K562 (cell line): Measurements from ENCODE around the gene SNAPC2. TPM values are rescaled to one million over a fixed set of nuclear protein-coding genes. Genes with fewer than 3 reads are reported as not detected.

ENCODE experiments used
- ATAC-seq: fragments of 200-7000 bp; cut with Tn5 transposase; 3 replicates; pipeline ENCODE4 v1.9.1; 2020; ENCODE audit warnings: moderate library complexity
- BruUV-seq: library from RNA; stranded (reverse); fragments of 400-500 nt; replicated peaks from 2 replicates; lab custom pipeline; 2021; lab: Mats Ljungman, UMichigan
- CTCF ChIA-PET: fragments of 300-600 bp; formaldehyde crosslinking; extraction: SDS; loops from one replicate; lab custom pipeline; 2021; ENCODE audit warnings: low intra/inter-chr PET ratio; lab: Yijun Ruan, JAX
- POLR2A ChIA-PET: fragments of 300-600, 350-650 bp; sonication (Branson Sonifier 250); formaldehyde crosslinking; extraction: SDS; loops from one replicate; lab custom pipeline; 2021; ENCODE audit warnings: antibody characterized with exemption, inconsistent platforms; lab: Yijun Ruan, JAX
- DNase-seq, 4 experiments: peaks; one replicate each; pipeline versions ENCODE4 v3.0.0 to v3.0.0-alpha.2; 2011 to 2018; ENCODE audit warnings: low spot score in 3 of 4, mixed read lengths in 3 of 4; ENCODE audit errors: extremely low read depth in 1 of 4
- FAIRE-seq: peaks from 2 replicates; lab custom pipeline; 2011; peaks lifted over from hg19 to GRCh38; lab: Jason Lieb, UNC
- H2AFZ ChIP-seq: 2 replicates; pipeline ENCODE4 v1.6.0; 2011; ENCODE audit warnings: low read depth, low read length, control low read depth, inconsistent platforms
- H3K27ac ChIP-seq: fragments of 200-600 bp; 3 replicates; pipeline ENCODE4 v1.8.0; 2011; ENCODE audit warnings: low read depth, mild to moderate bottlenecking, control low read depth, inconsistent platforms, low read length, moderate library complexity, mixed read lengths; ENCODE audit errors: extremely low read depth
- H3K27me3 ChIP-seq, 2 experiments: fragments of 300-600 bp in 1 of 2; 2 replicates in 1 of 2; 3 replicates in 1 of 2; pipeline versions ENCODE4 v1.6.0 to v1.8.0; 2011; ENCODE audit warnings: inconsistent platforms in 2 of 2, low read length in 2 of 2, mild to moderate bottlenecking in 1 of 2, mixed read lengths in 1 of 2, moderate library complexity in 1 of 2; ENCODE audit not compliant: control insufficient read depth in 2 of 2, insufficient read depth in 2 of 2
- H3K36me3 ChIP-seq: fragments of 300-600 bp; 3 replicates; pipeline ENCODE4 v1.8.0; 2011; ENCODE audit warnings: mild to moderate bottlenecking, low read length, inconsistent platforms; ENCODE audit not compliant: control insufficient read depth, insufficient read depth
- H3K4me1 ChIP-seq, 2 experiments: fragments of 200-600 bp in 1 of 2; replicated peaks in 1 of 2; 2 replicates in 1 of 2; 3 replicates in 1 of 2; pipeline versions ENCODE4 v1.5.1 to v1.8.0; 2011; ENCODE audit warnings: inconsistent platforms in 2 of 2, low read length in 2 of 2, mild to moderate bottlenecking in 1 of 2, mixed read lengths in 1 of 2, moderate library complexity in 1 of 2; ENCODE audit not compliant: control insufficient read depth in 2 of 2, insufficient read depth in 2 of 2
- H3K4me2 ChIP-seq: 2 replicates; pipeline ENCODE4 v1.6.1; 2011; ENCODE audit warnings: low read length, control low read depth, inconsistent platforms, mixed read lengths; ENCODE audit not compliant: insufficient read depth
- H3K4me3 ChIP-seq: fragments of 200-600 bp; sonication (generic), shearing (Covaris generic); 2 replicates; pipeline ENCODE4 v1.5.1; 2016; ENCODE audit warnings: control low read depth, inconsistent platforms
- H3K79me2 ChIP-seq: fragments of 200-600 bp; 3 replicates; pipeline ENCODE4 v1.8.0; 2011; ENCODE audit warnings: low read length, inconsistent platforms; ENCODE audit not compliant: control insufficient read depth, insufficient read depth
- H3K9ac ChIP-seq, 2 experiments: 2 replicates each; pipeline versions ENCODE4 v1.6.0 to v1.6.1; 2011; ENCODE audit warnings: low read depth in 2 of 2, low read length in 2 of 2, control low read depth in 1 of 2, inconsistent platforms in 1 of 2, mild to moderate bottlenecking in 1 of 2, mixed read lengths in 1 of 2; ENCODE audit not compliant: insufficient read depth in 1 of 2
- H3K9me1 ChIP-seq: one replicate; pipeline ENCODE4 v1.6.0; 2011; ENCODE audit warnings: inconsistent platforms, mild to moderate bottlenecking, low read length, moderate library complexity; ENCODE audit not compliant: control insufficient read depth, insufficient read depth
- H3K9me3 ChIP-seq: replicated peaks from 2 replicates; pipeline ENCODE4 v1.5.1; 2011; ENCODE audit warnings: low read depth, low read length, inconsistent platforms; ENCODE audit not compliant: control insufficient read depth, insufficient read depth
- H4K20me1 ChIP-seq: replicated peaks from 2 replicates; pipeline ENCODE4 v1.6.1; 2011; ENCODE audit warnings: low read length, inconsistent platforms, mixed read lengths; ENCODE audit not compliant: control insufficient read depth, insufficient read depth
- CBFA2T3 ChIP-seq: fragments of 450-650 bp; IDR thresholded peaks from 2 replicates; pipeline ENCODE4 v1.6.1; 2017
- CBX5 ChIP-seq: IDR thresholded peaks from 2 replicates; pipeline ENCODE4 v1.6.1; 2014; ENCODE audit warnings: low read depth, borderline replicate concordance
- HDAC6 ChIP-seq: IDR thresholded peaks from 2 replicates; pipeline ENCODE4 v1.6.1; 2012; ENCODE audit warnings: low read depth, mild to moderate bottlenecking, control low read depth, inconsistent platforms, low read length, moderate library complexity
- KLF10 ChIP-seq: fragments of 250-450 bp; sonication (Bioruptor Pico); IDR thresholded peaks from 2 replicates; pipeline ENCODE4 v1.6.1; 2021; ENCODE audit warnings: matching md5 sums
- MCM2 ChIP-seq: fragments of 450-650 bp; IDR thresholded peaks from 2 replicates; pipeline ENCODE4 v1.6.1; 2017; ENCODE audit warnings: low read depth, mild to moderate bottlenecking
- PKNOX1 ChIP-seq: fragments of 450-650 bp; IDR thresholded peaks from 2 replicates; pipeline ENCODE4 v1.6.1; 2016
- POLR2A ChIP-seq: fragments of 450-650 bp; conservative IDR thresholded peaks from 2 replicates; pipeline ENCODE4 v1.6.1; 2016
- POLR2B ChIP-seq: fragments of 450-650 bp; IDR thresholded peaks from 2 replicates; pipeline ENCODE4 v1.6.1; 2018; ENCODE audit warnings: low read depth; ENCODE audit not compliant: partially characterized antibody
- POLR2G ChIP-seq: fragments of 200-400 bp; formaldehyde crosslinking; IDR thresholded peaks from 2 replicates; pipeline ENCODE4 v1.6.1; 2017; ENCODE audit warnings: low read depth, mild to moderate bottlenecking, antibody characterized with exemption, low read length, moderate library complexity
- RBFOX2 ChIP-seq: fragments of 200-400 bp; formaldehyde crosslinking; IDR thresholded peaks from 2 replicates; pipeline ENCODE4 v1.6.1; 2017; ENCODE audit warnings: low read depth, mild to moderate bottlenecking, low read length, moderate library complexity
- RBM22 ChIP-seq: fragments of 200-400 bp; formaldehyde crosslinking; IDR thresholded peaks from 2 replicates; pipeline ENCODE4 v1.6.1; 2018; ENCODE audit warnings: low read length, low read depth; ENCODE audit not compliant: poor library complexity, severe bottlenecking
- SIN3B ChIP-seq: fragments of 450-650 bp; IDR thresholded peaks from 2 replicates; pipeline ENCODE4 v1.6.1; 2017; ENCODE audit warnings: low read depth, mild to moderate bottlenecking, moderate library complexity
- SIRT6 ChIP-seq: IDR thresholded peaks from one replicate; pipeline ENCODE4 v1.6.1; 2012; ENCODE audit warnings: low read depth, mild to moderate bottlenecking, control low read depth, inconsistent platforms, low read length, moderate library complexity
- SUPT5H ChIP-seq: fragments of 450-650 bp; IDR thresholded peaks from 2 replicates; pipeline ENCODE4 v1.6.1; 2016
- TCF15 ChIP-seq: fragments of 250-450 bp; sonication (Bioruptor Pico); IDR thresholded peaks from 2 replicates; pipeline ENCODE4 v1.8.0; 2022; ENCODE audit warnings: moderate library complexity, mild to moderate bottlenecking, inconsistent platforms
- WGBS: fragments of 100-300 bp; shearing (Covaris generic); methylation state at CpG from one replicate; pipeline ENCODE4 v1.1.6; 2016; ENCODE audit warnings: low coverage, mixed read lengths; ENCODE audit not compliant: insufficient coverage; ENCODE audit errors: missing lambda C conversion rate; 5-methylcytosine and 5-hydroxymethylcytosine counted together
- in situ Hi-C: fragments of 300-500 bp; cut with MboI; formaldehyde crosslinking; loops from 4 replicates; pipeline ENCODE4 v1.15.0; 2018; ENCODE audit warnings: inconsistent platforms, mixed read lengths
- intact Hi-C: fragments of 100-400 bp; cut with micrococcal nuclease; formaldehyde crosslinking; loops from 2 replicates; pipeline ENCODE4 v1.14.2; 2022
- polyA plus RNA-seq, 8 experiments: library from polyadenylated mRNA; depleted of rRNA in 4 of 8; stranded (reverse) in 5 of 8; unstranded in 3 of 8; fragments of >200 nt; fragmentation: Nextera tagmentation in 2 of 8; fragmentation: Illumina TruSeq in 1 of 8; extraction: Ambion mirVana in 2 of 8; extraction: Trizol in 1 of 8; gene quantifications; 2 replicates each; pipeline versions ENCODE4 v1.2.1 to v1.2.3, GENCODE V29; 2011 to 2014; ENCODE audit warnings: inconsistent platforms in 1 of 8, missing spikeins in 1 of 8
- total RNA-seq, 7 experiments: library from RNA; depleted of rRNA in 6 of 7; stranded (reverse); fragments of >200 nt in 6 of 7; fragmentation: Illumina TruSeq in 2 of 7; extraction: Trizol in 2 of 7; gene quantifications; 2 replicates each; pipeline versions ENCODE4 v1.2.1 to v1.2.3, GENCODE V29; 2011 to 2021; ENCODE audit warnings: low replicate concordance in 1 of 7

The SNAPC2 gene
- total and polyA plus RNA-seq, 9 of the 15 experiments (the other 6 are each of a cell fraction or from before 2014, with no cell fraction given), result 0.59 to 45.1 (median 15.3) TPM

- 93% methylated on average over 27 of the region's 39 CpGs for WGBS
- CTCF ChIA-PET, result no interaction called here
Measured at GRCh38 chr19:7912697-7913564, 7.2 kb upstream of the SNAPC2 start.

More at GRCh38 chr19:7912697-7913564, 7.2 kb upstream of the SNAPC2 start:
- BruUV-seq, result no TSS peak
- H3K4me3 ChIP-seq, result no peak overlapping the region
- H3K79me2 ChIP-seq, result peaks cover 8% of the 10 kb centered on the region
- no peak overlapping the region for H2AFZ ChIP-seq
- peaks cover 0 to 81% of the 10 kb centered on the region in 2 experiments; a peak in 3 of 5 replicates for H3K4me1 ChIP-seq
- no peaks in the 10 kb centered on the region for H3K9me3 ChIP-seq
- no peaks in the 10 kb centered on the region for H4K20me1 ChIP-seq
- peaks cover 42% of the 10 kb centered on the region; the same call in 1 of the 3 replicates for H3K36me3 ChIP-seq
- TF ChIP-seq POLR2A, result peak; percentile 53
- peak; percentile 8 for TF ChIP-seq RBM22
- no peak for TF ChIP-seq SIRT6
- TF ChIP-seq PKNOX1, result no peak
- no peak for TF ChIP-seq CBFA2T3
- no peak for TF ChIP-seq TCF15
- peak; percentile 50 for TF ChIP-seq RBFOX2
- TF ChIP-seq MCM2, result no peak
- no peak for TF ChIP-seq SIN3B
- peak; percentile 25 for TF ChIP-seq POLR2B
- TF ChIP-seq POLR2G, result peak; percentile 68
- TF ChIP-seq CBX5, result no peak
- no peak; the same call in 1 of the 2 replicates for TF ChIP-seq SUPT5H
- TF ChIP-seq HDAC6, result no peak
- TF ChIP-seq KLF10 (CRISPR knock-in tag), result no peak
- intact Hi-C loops, result no loop called here
- H3K27ac ChIP-seq, result no peak overlapping the region
- H3K9ac ChIP-seq, result no peak overlapping the region; a peak in 1 of 4 replicates
- POLR2A ChIA-PET, result interaction anchor here (1.2 to 2.1 kb wide), 2 partner anchors 7 to 11 kb away, joined by 7 to 13 read pairs; partner anchors contain the start of gene SNAPC2
- DNase-seq (no peak), ATAC-seq (no peak), FAIRE-seq (no peak)
- H3K27me3 ChIP-seq, result no peaks in the 10 kb centered on the region
- H3K9me1 ChIP-seq, result no peaks in the 10 kb centered on the region
- no peak overlapping the region for H3K4me2 ChIP-seq
- in situ Hi-C loops, result no loop called here
